Cardiac septum (tissue), 1 donor: ENCODE data around the gene FOXP3. TPM values are rescaled to one million over a fixed set of nuclear protein-coding genes. Genes with fewer than 3 reads are reported as not detected.
"Not testable (repeated sequence)": the region's sequence is repeated elsewhere in the genome, so short reads cannot be mapped to it uniquely, and the experiment has no call there.

Experiments
- DNase-seq: peaks from one replicate; pipeline ENCODE4 v3.0.0-alpha.2; 2020; ENCODE audit warnings: low spot score
- intact Hi-C: fragments of 100-400 bp; cut with DNase I; formaldehyde crosslinking; loops from one replicate; pipeline ENCODE4 v1.14.0; 2022
- long read RNA-seq: library from polyadenylated mRNA; unstranded; transcript quantifications from one replicate; pipeline ENCODE4 v2.0.0, GENCODE V29; 2021
- total RNA-seq: library from RNA; stranded (reverse); fragmentation: NEBNext Ultra II Directional; extraction: Animal tissue kit (Norgen Biotek cat#: 25700); gene quantifications from one replicate; pipeline ENCODE4 v1.2.1, GENCODE V29; 2021
- donor health status: DM: no; HTN: no; CAD: no.

FOXP3 gene
- total RNA-seq: 0.11 TPM
- long read RNA-seq: 0 reads

- no peak for DNase-seq
- intact Hi-C loops: no loop called here
Observed at GRCh38 chrX:49264460-49264859, at the start of gene FOXP3. Gene FOXP3 (minus strand): TSS chrX:49264710. CDS start chrX:49258505, 6,205 bp downstream.

GRCh38 chrX:49312176-49312575, 47.7 kb upstream of the FOXP3 start:
- intact Hi-C loops: no loop called here
- no peak for DNase-seq

GRCh38 chrX:49310371-49310770, 45.9 kb upstream of the FOXP3 start:
- intact Hi-C loops: no loop called here
- no peak for DNase-seq

- no peak for DNase-seq
- intact Hi-C loops: no loop called here
Observed at GRCh38 chrX:49309401-49309981, 45.0 kb upstream of the FOXP3 start.

GRCh38 chrX:49308604-49309269, 44.2 kb upstream of the FOXP3 start:
- no peak for DNase-seq
- intact Hi-C loops: no loop called here

GRCh38 chrX:49307775-49308174, 43.3 kb upstream of the FOXP3 start:
- DNase-seq, intact Hi-C loops: not testable (repeated sequence)

GRCh38 chrX:49303346-49303745, 38.8 kb upstream of the FOXP3 start, which contains the start of gene GAGE10:
Gene GAGE10 (plus strand): TSS chrX:49303646. CDS start chrX:49304860, 1,214 bp downstream.
- no peak for DNase-seq
- intact Hi-C loops: no loop called here

GRCh38 chrX:49300703-49301102, 36.2 kb upstream of the FOXP3 start:
- intact Hi-C loops: no loop called here
- no peak for DNase-seq

- DNase-seq, intact Hi-C loops: not testable (repeated sequence)
Observed at GRCh38 chrX:49299293-49299692, 34.8 kb upstream of the FOXP3 start.

- intact Hi-C loops: no loop called here
- DNase-seq: no peak
Observed at GRCh38 chrX:49292400-49293362, 28.2 kb upstream of the FOXP3 start.

- DNase-seq: no peak
- intact Hi-C loops: no loop called here
Observed at GRCh38 chrX:49291615-49292337, 27.3 kb upstream of the FOXP3 start.

GRCh38 chrX:49290215-49290614, 25.7 kb upstream of the FOXP3 start:
- intact Hi-C loops: no loop called here
- DNase-seq: no peak

GRCh38 chrX:49287665-49288064, 23.2 kb upstream of the FOXP3 start:
- intact Hi-C loops: no loop called here
- no peak for DNase-seq

- intact Hi-C loops: no loop called here
- DNase-seq: no peak
Observed at GRCh38 chrX:49286581-49286980, 22.1 kb upstream of the FOXP3 start.

GRCh38 chrX:49286136-49286535, 21.6 kb upstream of the FOXP3 start:
- DNase-seq: no peak
- intact Hi-C loops: no loop called here

- DNase-seq: no peak
- intact Hi-C loops: no loop called here
Observed at GRCh38 chrX:49284212-49284611, 19.7 kb upstream of the FOXP3 start.

GRCh38 chrX:49282647-49283011, 18.1 kb upstream of the FOXP3 start:
- intact Hi-C loops: no loop called here
- peak; percentile 70 for DNase-seq

- DNase-seq: no peak
- intact Hi-C loops: no loop called here
Observed at GRCh38 chrX:49278081-49278480, 13.6 kb upstream of the FOXP3 start.

GRCh38 chrX:49277535-49277830, 13.0 kb upstream of the FOXP3 start:
- no peak for DNase-seq
- intact Hi-C loops: no loop called here
